ENCODE data around the gene PLCB4.
"Not testable (repeated sequence)": the region's sequence is repeated elsewhere in the genome, so short reads cannot be mapped to it uniquely, and the experiment has no call there.

PLCB4 gene

DNA sequence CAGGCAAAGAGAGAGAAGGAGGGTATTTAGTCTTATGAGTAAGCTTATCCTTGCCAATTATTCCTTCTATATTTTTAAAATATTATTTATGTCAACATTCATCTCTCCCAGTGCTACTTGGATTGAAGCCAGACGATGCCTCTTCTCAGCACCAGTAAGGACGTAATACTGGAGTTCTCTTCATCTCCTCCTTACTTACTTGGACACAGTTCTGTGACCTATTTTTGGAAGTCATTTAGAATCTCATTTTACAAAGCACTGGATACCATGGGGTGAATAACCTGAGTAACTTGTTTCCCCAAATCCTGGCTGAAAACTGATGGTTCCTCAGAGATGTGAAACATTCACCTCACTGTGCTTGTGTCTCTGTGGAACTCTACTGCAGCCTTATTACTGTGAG, 308.1 kb downstream of the PLCB4 start:
- no peak overlapping the region for H3K27ac ChIP-seq (ENCODE audit: low read depth, low read length)
- H3K36me3 ChIP-seq (ENCODE audit: control insufficient read depth, insufficient read depth, low read length): 0 out of 2 replicates have a peak, but pooled peaks cover 4% of the 10 kb centered on the region
- H3K4me1 ChIP-seq (ENCODE audit: control insufficient read depth, insufficient read depth, low read length): peaks cover 31% of the 10 kb centered on the region
- H3K9ac ChIP-seq (ENCODE audit: low read length): no peak overlapping the region
- no peaks in the 10 kb centered on the region for H3K9me3 ChIP-seq (ENCODE audit: control insufficient read depth, insufficient read depth, low read depth, low read length)
- no peak overlapping the region for H3K4me3 ChIP-seq (ENCODE audit: low read depth, low read length)
- no peaks in the 10 kb centered on the region for H3K27me3 ChIP-seq (ENCODE audit: control insufficient read depth, insufficient read depth, low read length)

GRCh38 chr20:9385345-9386310, 316.7 kb downstream of the PLCB4 start:
- not testable (repeated sequence) for H3K27me3 ChIP-seq (ENCODE audit: control insufficient read depth, insufficient read depth, low read length); H3K9ac ChIP-seq (ENCODE audit: low read length); H3K4me1 ChIP-seq (ENCODE audit: control insufficient read depth, insufficient read depth, low read length); H3K4me3 ChIP-seq (ENCODE audit: low read depth, low read length); H3K27ac ChIP-seq (ENCODE audit: low read depth, low read length)
- Histone ChIP-seq H3K36me3 (ENCODE audit: control insufficient read depth, insufficient read depth, low read length) (peaks cover 28% of the 10 kb centered on the region), H3K9me3 (ENCODE audit: control insufficient read depth, insufficient read depth, low read depth, low read length) (peaks cover 15% of the 10 kb centered on the region)

GRCh38 chr20:9388160-9388812, 319.4 kb downstream of the PLCB4 start:
- Histone ChIP-seq H3K9ac (ENCODE audit: low read length) (no peak overlapping the region), H3K27ac (ENCODE audit: low read depth, low read length) (no peak overlapping the region), H3K9me3 (ENCODE audit: control insufficient read depth, insufficient read depth, low read depth, low read length) (peaks cover 12% of the 10 kb centered on the region), H3K36me3 (ENCODE audit: control insufficient read depth, insufficient read depth, low read length) (peaks cover 27% of the 10 kb centered on the region), H3K4me1 (ENCODE audit: control insufficient read depth, insufficient read depth, low read length) (peaks cover 4% of the 10 kb centered on the region), H3K4me3 (ENCODE audit: low read depth, low read length) (no peak overlapping the region), H3K27me3 (ENCODE audit: control insufficient read depth, insufficient read depth, low read length) (no peaks in the 10 kb centered on the region)

GRCh38 chr20:9388813-9389161, 319.9 kb downstream of the PLCB4 start:
- Histone ChIP-seq H3K27ac (ENCODE audit: low read depth, low read length) (no peak overlapping the region), H3K9me3 (ENCODE audit: control insufficient read depth, insufficient read depth, low read depth, low read length) (peaks cover 10% of the 10 kb centered on the region), H3K9ac (ENCODE audit: low read length) (no peak overlapping the region), H3K4me1 (ENCODE audit: control insufficient read depth, insufficient read depth, low read length) (peaks cover 7% of the 10 kb centered on the region), H3K4me3 (ENCODE audit: low read depth, low read length) (no peak overlapping the region), H3K36me3 (ENCODE audit: control insufficient read depth, insufficient read depth, low read length) (peaks cover 22% of the 10 kb centered on the region), H3K27me3 (ENCODE audit: control insufficient read depth, insufficient read depth, low read length) (no peaks in the 10 kb centered on the region)

- peaks cover 5% of the 10 kb centered on the region for H3K9me3 ChIP-seq (ENCODE audit: control insufficient read depth, insufficient read depth, low read depth, low read length)
- peaks cover 17% of the 10 kb centered on the region for H3K36me3 ChIP-seq (ENCODE audit: control insufficient read depth, insufficient read depth, low read length)
- H3K27me3 ChIP-seq (ENCODE audit: control insufficient read depth, insufficient read depth, low read length): no peaks in the 10 kb centered on the region
- H3K9ac ChIP-seq (ENCODE audit: low read length): no peak overlapping the region
- no peak overlapping the region for H3K4me3 ChIP-seq (ENCODE audit: low read depth, low read length)
- H3K4me1 ChIP-seq (ENCODE audit: control insufficient read depth, insufficient read depth, low read length): peaks cover 7% of the 10 kb centered on the region
- no peak overlapping the region for H3K27ac ChIP-seq (ENCODE audit: low read depth, low read length)
Observed at GRCh38 chr20:9389346-9389745, 320.5 kb downstream of the PLCB4 start.

- Histone ChIP-seq H3K9me3 (ENCODE audit: control insufficient read depth, insufficient read depth, low read depth, low read length) (peaks cover 5% of the 10 kb centered on the region), H3K4me3 (ENCODE audit: low read depth, low read length) (no peak overlapping the region), H3K4me1 (ENCODE audit: control insufficient read depth, insufficient read depth, low read length) (peaks cover 7% of the 10 kb centered on the region), H3K36me3 (ENCODE audit: control insufficient read depth, insufficient read depth, low read length) (peaks cover 14% of the 10 kb centered on the region), H3K27ac (ENCODE audit: low read depth, low read length) (no peak overlapping the region), H3K9ac (ENCODE audit: low read length) (no peak overlapping the region), H3K27me3 (ENCODE audit: control insufficient read depth, insufficient read depth, low read length) (no peaks in the 10 kb centered on the region)
Observed at GRCh38 chr20:9390441-9390840, 321.6 kb downstream of the PLCB4 start.

- H3K9me3 ChIP-seq (ENCODE audit: control insufficient read depth, insufficient read depth, low read depth, low read length): no peaks in the 10 kb centered on the region
- H3K27me3 ChIP-seq (ENCODE audit: control insufficient read depth, insufficient read depth, low read length): no peaks in the 10 kb centered on the region
- no peak overlapping the region for H3K27ac ChIP-seq (ENCODE audit: low read depth, low read length)
- H3K9ac ChIP-seq (ENCODE audit: low read length): no peak overlapping the region
- peaks cover 7% of the 10 kb centered on the region for H3K4me1 ChIP-seq (ENCODE audit: control insufficient read depth, insufficient read depth, low read length)
- H3K4me3 ChIP-seq (ENCODE audit: low read depth, low read length): no peak overlapping the region
- peaks cover 7% of the 10 kb centered on the region; the same call in 1 of the 2 replicates for H3K36me3 ChIP-seq (ENCODE audit: control insufficient read depth, insufficient read depth, low read length)
Observed at GRCh38 chr20:9392892-9393857, 324.3 kb downstream of the PLCB4 start.

DNA sequence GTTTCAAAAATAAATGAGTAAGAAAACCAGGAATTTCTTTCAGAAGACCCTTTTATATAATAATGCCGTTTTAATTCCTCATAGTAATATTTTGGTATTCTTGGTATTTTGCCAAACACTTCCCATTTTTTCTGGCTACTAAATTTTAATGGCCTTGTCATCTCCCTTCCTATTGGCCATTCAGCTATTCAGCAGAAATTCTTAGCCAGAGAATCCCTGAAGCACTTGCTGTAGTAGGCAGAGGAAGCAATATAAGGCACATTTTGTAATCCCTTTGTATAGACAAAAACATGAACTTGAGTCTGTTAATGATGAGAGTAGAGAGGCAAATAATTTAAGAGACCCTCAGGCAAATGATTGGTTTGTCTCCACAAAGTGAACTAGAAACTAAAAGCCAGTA, 327.1 kb downstream of the PLCB4 start:
- Histone ChIP-seq H3K27ac (ENCODE audit: low read depth, low read length) (no peak overlapping the region), H3K36me3 (ENCODE audit: control insufficient read depth, insufficient read depth, low read length) (peaks cover 6% of the 10 kb centered on the region; the same call in 1 of the 2 replicates), H3K4me1 (ENCODE audit: control insufficient read depth, insufficient read depth, low read length) (peaks cover 19% of the 10 kb centered on the region), H3K4me3 (ENCODE audit: low read depth, low read length) (no peak overlapping the region), H3K9ac (ENCODE audit: low read length) (no peak overlapping the region), H3K9me3 (ENCODE audit: control insufficient read depth, insufficient read depth, low read depth, low read length) (no peaks in the 10 kb centered on the region), H3K27me3 (ENCODE audit: control insufficient read depth, insufficient read depth, low read length) (no peaks in the 10 kb centered on the region)

- Histone ChIP-seq H3K27ac (ENCODE audit: low read depth, low read length) (no peak overlapping the region), H3K4me1 (ENCODE audit: control insufficient read depth, insufficient read depth, low read length) (peaks cover 18% of the 10 kb centered on the region), H3K36me3 (ENCODE audit: control insufficient read depth, insufficient read depth, low read length) (peaks cover 16% of the 10 kb centered on the region), H3K27me3 (ENCODE audit: control insufficient read depth, insufficient read depth, low read length) (no peaks in the 10 kb centered on the region), H3K4me3 (ENCODE audit: low read depth, low read length) (no peak overlapping the region), H3K9me3 (ENCODE audit: control insufficient read depth, insufficient read depth, low read depth, low read length) (peaks cover 2% of the 10 kb centered on the region; the same call in 1 of the 2 replicates), H3K9ac (ENCODE audit: low read length) (no peak overlapping the region)
Observed at GRCh38 chr20:9397928-9398327, 329.0 kb downstream of the PLCB4 start.

DNA sequence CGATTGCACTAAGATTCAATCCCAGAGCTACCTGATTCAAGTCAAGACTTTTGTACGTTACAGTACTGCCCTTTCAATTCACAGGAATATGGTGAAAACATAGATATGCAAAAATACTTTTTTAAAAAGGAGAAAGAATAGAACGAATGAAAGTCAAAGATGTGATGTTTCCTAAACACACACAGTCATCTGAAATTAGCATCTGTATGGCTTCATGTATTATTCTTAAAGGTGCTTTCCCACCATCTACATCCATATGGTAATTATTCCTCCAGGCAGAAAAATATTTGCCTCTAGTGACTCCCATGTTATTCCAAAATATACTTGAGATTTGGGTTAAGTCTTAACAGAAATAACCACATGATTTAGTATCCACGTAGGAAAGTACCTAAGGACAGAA, 330.0 kb downstream of the PLCB4 start:
- Histone ChIP-seq H3K36me3 (ENCODE audit: control insufficient read depth, insufficient read depth, low read length) (peaks cover 23% of the 10 kb centered on the region), H3K9me3 (ENCODE audit: control insufficient read depth, insufficient read depth, low read depth, low read length) (peaks cover 5% of the 10 kb centered on the region; the same call in 1 of the 2 replicates), H3K4me1 (ENCODE audit: control insufficient read depth, insufficient read depth, low read length) (peaks cover 12% of the 10 kb centered on the region; the same call in 1 of the 2 replicates), H3K4me3 (ENCODE audit: low read depth, low read length) (no peak overlapping the region), H3K27me3 (ENCODE audit: control insufficient read depth, insufficient read depth, low read length) (no peaks in the 10 kb centered on the region), H3K9ac (ENCODE audit: low read length) (no peak overlapping the region), H3K27ac (ENCODE audit: low read depth, low read length) (no peak overlapping the region)

Measured in HUES6 (cell line).